Mesothelial cell of epicardium (in vitro differentiated cells): ENCODE data around the gene EVL. TPM values are rescaled to one million over a fixed set of nuclear protein-coding genes. Genes with fewer than 3 reads are reported as not detected.

Source experiments
- DNase-seq, 2 experiments: peaks; one replicate each; pipeline ENCODE4 v3.0.0; 2021; ENCODE audit warnings: low spot score in 2 of 2; ENCODE audit not compliant: unreplicated experiment in 2 of 2
- H3K27ac Mint-ChIP-seq: 2 replicates; pipeline ENCODE4 v1.8.0; 2021; ENCODE audit warnings: mixed read lengths
- H3K27me3 Mint-ChIP-seq: 2 replicates; pipeline ENCODE4 v1.8.0; 2021; ENCODE audit warnings: low read depth, mixed read lengths
- H3K36me3 Mint-ChIP-seq: 2 replicates; pipeline ENCODE4 v1.8.0; 2021; ENCODE audit warnings: mixed read lengths
- H3K4me1 Mint-ChIP-seq: 2 replicates; pipeline ENCODE4 v1.8.0; 2021; ENCODE audit warnings: mixed read lengths
- H3K4me3 Mint-ChIP-seq: 2 replicates; pipeline ENCODE4 v1.8.0; 2021; ENCODE audit warnings: mild to moderate bottlenecking, moderate library complexity, mixed read lengths
- H3K9me3 Mint-ChIP-seq: 2 replicates; pipeline ENCODE4 v1.8.0; 2021; ENCODE audit warnings: mixed read lengths
- total RNA-seq: library from RNA; stranded (reverse); gene quantifications from 3 replicates; pipeline ENCODE4 v1.2.1, GENCODE V29; 2021
- TF ChIP-seq, protein P1 (sequence below): fragments of 200-600 bp; sonication (generic); IDR thresholded peaks from one replicate; pipeline ENCODE4 v1.5.0; 2021; ENCODE audit warnings: antibody characterized with exemption; ENCODE audit not compliant: unreplicated experiment

EVL gene
- total RNA-seq, 1 donor from 2014 or later, result 250 TPM

- TF ChIP-seq, protein P1, sequence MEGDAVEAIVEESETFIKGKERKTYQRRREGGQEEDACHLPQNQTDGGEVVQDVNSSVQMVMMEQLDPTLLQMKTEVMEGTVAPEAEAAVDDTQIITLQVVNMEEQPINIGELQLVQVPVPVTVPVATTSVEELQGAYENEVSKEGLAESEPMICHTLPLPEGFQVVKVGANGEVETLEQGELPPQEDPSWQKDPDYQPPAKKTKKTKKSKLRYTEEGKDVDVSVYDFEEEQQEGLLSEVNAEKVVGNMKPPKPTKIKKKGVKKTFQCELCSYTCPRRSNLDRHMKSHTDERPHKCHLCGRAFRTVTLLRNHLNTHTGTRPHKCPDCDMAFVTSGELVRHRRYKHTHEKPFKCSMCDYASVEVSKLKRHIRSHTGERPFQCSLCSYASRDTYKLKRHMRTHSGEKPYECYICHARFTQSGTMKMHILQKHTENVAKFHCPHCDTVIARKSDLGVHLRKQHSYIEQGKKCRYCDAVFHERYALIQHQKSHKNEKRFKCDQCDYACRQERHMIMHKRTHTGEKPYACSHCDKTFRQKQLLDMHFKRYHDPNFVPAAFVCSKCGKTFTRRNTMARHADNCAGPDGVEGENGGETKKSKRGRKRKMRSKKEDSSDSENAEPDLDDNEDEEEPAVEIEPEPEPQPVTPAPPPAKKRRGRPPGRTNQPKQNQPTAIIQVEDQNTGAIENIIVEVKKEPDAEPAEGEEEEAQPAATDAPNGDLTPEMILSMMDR, result no peak
- DNase-seq, result no peak
- H3K4me1 Mint-ChIP-seq, result peaks cover 49% of the 10 kb centered on the region
- H3K27me3 Mint-ChIP-seq, result no peaks in the 10 kb centered on the region
- H3K4me3 Mint-ChIP-seq, result no peak overlapping the region
- H3K36me3 Mint-ChIP-seq, result no peaks in the 10 kb centered on the region
- H3K9me3 Mint-ChIP-seq, result no peaks in the 10 kb centered on the region
- no peak overlapping the region for H3K27ac Mint-ChIP-seq
Observed at GRCh38 chr14:100077441-100077840, 12.2 kb downstream of the EVL start.

- H3K27me3 Mint-ChIP-seq, result no peaks in the 10 kb centered on the region
- no peak overlapping the region for H3K27ac Mint-ChIP-seq
- no peak overlapping the region for H3K4me3 Mint-ChIP-seq
- H3K4me1 Mint-ChIP-seq, result peaks cover 50% of the 10 kb centered on the region
- TF ChIP-seq, protein P1, result no peak
- no peak for DNase-seq
- H3K36me3 Mint-ChIP-seq, result no peaks in the 10 kb centered on the region
- H3K9me3 Mint-ChIP-seq, result no peaks in the 10 kb centered on the region
Observed at GRCh38 chr14:100078216-100078803, 13.1 kb downstream of the EVL start.

- no peaks in the 10 kb centered on the region for H3K36me3 Mint-ChIP-seq
- H3K4me3 Mint-ChIP-seq, result no peak overlapping the region
- H3K27me3 Mint-ChIP-seq, result no peaks in the 10 kb centered on the region
- peaks cover 52% of the 10 kb centered on the region for H3K4me1 Mint-ChIP-seq
- TF ChIP-seq, protein P1, result no peak
- peak overlapping the region; percentile 51 for H3K27ac Mint-ChIP-seq
- DNase-seq, result no peak
- H3K9me3 Mint-ChIP-seq, result no peaks in the 10 kb centered on the region
Observed at GRCh38 chr14:100078997-100079725, 13.9 kb downstream of the EVL start.

- no peak overlapping the region for H3K4me3 Mint-ChIP-seq
- H3K36me3 Mint-ChIP-seq, result peaks cover 2% of the 10 kb centered on the region
- peaks cover 52% of the 10 kb centered on the region for H3K4me1 Mint-ChIP-seq
- TF ChIP-seq, protein P1, result no peak
- H3K27me3 Mint-ChIP-seq, result no peaks in the 10 kb centered on the region
- H3K9me3 Mint-ChIP-seq, result no peaks in the 10 kb centered on the region
- H3K27ac Mint-ChIP-seq, result peak overlapping the region; percentile 51
- no peak for DNase-seq
Observed at GRCh38 chr14:100079726-100080005, 14.4 kb downstream of the EVL start.

DNA sequence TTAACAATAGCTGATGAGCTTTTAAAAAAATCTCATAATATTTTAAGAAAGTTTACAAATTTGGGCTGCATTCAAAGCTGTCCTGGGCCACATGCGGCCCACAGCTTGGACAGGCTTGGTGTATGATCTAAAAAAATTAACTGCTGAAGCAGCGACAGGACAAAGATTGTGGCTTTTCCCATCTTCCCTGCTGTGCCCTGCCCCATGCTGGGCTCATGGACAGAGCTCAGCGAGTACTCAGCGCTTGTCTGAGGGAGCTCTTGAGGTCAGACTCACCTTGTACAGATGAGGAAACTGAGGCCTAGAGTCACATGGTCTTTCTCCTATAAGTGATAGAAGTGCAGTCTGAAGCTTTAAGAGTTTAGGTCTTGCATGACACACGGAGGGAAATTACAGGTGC is 15.0 kb downstream of the EVL start:
- no peak for DNase-seq
- no peaks in the 10 kb centered on the region for H3K9me3 Mint-ChIP-seq
- no peak overlapping the region for H3K4me3 Mint-ChIP-seq
- H3K4me1 Mint-ChIP-seq, result peaks cover 50% of the 10 kb centered on the region
- TF ChIP-seq, protein P1, result no peak
- H3K27me3 Mint-ChIP-seq, result no peaks in the 10 kb centered on the region
- peaks cover 6% of the 10 kb centered on the region for H3K36me3 Mint-ChIP-seq
- no peak overlapping the region for H3K27ac Mint-ChIP-seq
